HEK293 (cell line): ENCODE measurements around the gene HOXA6.

ENCODE experiments used
- CTCF ChIA-PET: fragments of 350-600 bp; formaldehyde crosslinking; extraction: SDS; loops from one replicate; lab custom pipeline; 2021; ENCODE audit warnings: antibody characterized with exemption; lab: Yijun Ruan, JAX
- POLR2A ChIA-PET: fragments of 300-600 bp; formaldehyde crosslinking; extraction: SDS; loops from one replicate; lab custom pipeline; 2020; ENCODE audit warnings: antibody characterized with exemption, inconsistent platforms; lab: Yijun Ruan, JAX
- H3K27ac ChIP-seq: fragments of 200-500 bp; sonication (Bioruptor generic); 2 replicates; pipeline ENCODE4 v1.5.1; 2014; ENCODE audit warnings: low read depth, low read length, control low read depth, inconsistent platforms; ENCODE audit errors: extremely low read depth
- H3K36me3 ChIP-seq, 2 experiments: fragments of 200-500 bp in 1 of 2; sonication (Bioruptor generic) in 1 of 2; 1 replicate in 1 of 2; 2 replicates in 1 of 2; pipeline ENCODE4 v1.5.1; 2014 to 2017; ENCODE audit warnings: inconsistent platforms in 2 of 2, low read length in 2 of 2; ENCODE audit not compliant: control insufficient read depth in 2 of 2, insufficient read depth in 1 of 2
- H3K4me1 ChIP-seq: fragments of 200-500 bp; sonication (Bioruptor generic); 2 replicates; pipeline ENCODE4 v1.5.1; 2014; ENCODE audit warnings: mild to moderate bottlenecking, low read length, inconsistent platforms; ENCODE audit not compliant: control insufficient read depth, insufficient read depth
- H3K4me3 ChIP-seq: 2 replicates; pipeline ENCODE4 v1.5.1; 2011; ENCODE audit warnings: low read depth, mild to moderate bottlenecking, control low read depth, low read length, moderate library complexity
- H3K9me3 ChIP-seq: fragments of 200-500 bp; sonication (Bioruptor generic); 2 replicates; pipeline ENCODE4 v1.5.1; 2014; ENCODE audit warnings: low read depth, low read length, inconsistent platforms; ENCODE audit not compliant: control insufficient read depth, insufficient read depth
- GLIS2 ChIP-seq: fragments of 450-650 bp; formaldehyde crosslinking; IDR thresholded peaks from 2 replicates; pipeline ENCODE4 v1.5.1; 2016; ENCODE audit warnings: missing biosample characterization, missing genetic modification characterization
- IKZF3 ChIP-seq: fragments of 450-650 bp; IDR thresholded peaks from 2 replicates; pipeline ENCODE4 v1.5.0; 2018; ENCODE audit warnings: missing biosample characterization, mild to moderate bottlenecking, missing genetic modification characterization, moderate library complexity
- PRDM10 ChIP-seq: fragments of 450-650 bp; formaldehyde crosslinking; IDR thresholded peaks from 2 replicates; pipeline ENCODE4 v1.5.1; 2016; ENCODE audit warnings: missing biosample characterization, missing genetic modification characterization
- PRDM6 ChIP-seq: fragments of 450-650 bp; formaldehyde crosslinking; IDR thresholded peaks from 2 replicates; pipeline ENCODE4 v1.5.1; 2017; ENCODE audit warnings: missing biosample characterization, missing genetic modification characterization
- REPIN1 ChIP-seq: fragments of 450-650 bp; formaldehyde crosslinking; IDR thresholded peaks from 2 replicates; pipeline ENCODE4 v1.5.1; 2017; ENCODE audit warnings: missing biosample characterization, missing genetic modification characterization, low read depth
- SCRT2 ChIP-seq: fragments of 450-650 bp; formaldehyde crosslinking; IDR thresholded peaks from 2 replicates; pipeline ENCODE4 v1.5.1; 2016; ENCODE audit warnings: missing biosample characterization, missing genetic modification characterization
- YY2 ChIP-seq: fragments of 450-650 bp; formaldehyde crosslinking; IDR thresholded peaks from 2 replicates; pipeline ENCODE4 v1.5.1; 2016; ENCODE audit warnings: missing biosample characterization, missing genetic modification characterization
- ZBTB20 ChIP-seq: fragments of 450-650 bp; formaldehyde crosslinking; IDR thresholded peaks from 2 replicates; pipeline ENCODE4 v1.5.1; 2016; ENCODE audit warnings: missing biosample characterization, missing genetic modification characterization
- ZFP3 ChIP-seq: fragments of 450-650 bp; formaldehyde crosslinking; IDR thresholded peaks from 2 replicates; pipeline ENCODE4 v1.5.1; 2016; ENCODE audit warnings: low read depth, missing biosample characterization, missing genetic modification characterization
- ZIC2 ChIP-seq: fragments of 450-650 bp; formaldehyde crosslinking; IDR thresholded peaks from 2 replicates; pipeline ENCODE4 v1.5.1; 2016; ENCODE audit warnings: missing biosample characterization, missing genetic modification characterization
- ZNF10 ChIP-seq: fragments of 450-650 bp; formaldehyde crosslinking; IDR thresholded peaks from 2 replicates; pipeline ENCODE4 v1.5.1; 2017; ENCODE audit warnings: missing biosample characterization, missing genetic modification characterization
- ZNF280D ChIP-seq: fragments of 450-650 bp; formaldehyde crosslinking; IDR thresholded peaks from 2 replicates; pipeline ENCODE4 v1.5.1; 2016; ENCODE audit warnings: missing biosample characterization, missing genetic modification characterization
- ZNF544 ChIP-seq: fragments of 450-650 bp; formaldehyde crosslinking; IDR thresholded peaks from 2 replicates; pipeline ENCODE4 v1.5.0; 2017; ENCODE audit warnings: missing biosample characterization, missing genetic modification characterization
- ZNF555 ChIP-seq: fragments of 450-650 bp; formaldehyde crosslinking; conservative IDR thresholded peaks from 2 replicates; pipeline ENCODE4 v1.5.1; 2017; ENCODE audit warnings: missing biosample characterization, mild to moderate bottlenecking, missing genetic modification characterization, inconsistent platforms
- ZNF600 ChIP-seq: fragments of 450-650 bp; formaldehyde crosslinking; IDR thresholded peaks from 2 replicates; pipeline ENCODE4 v1.5.1; 2016; ENCODE audit warnings: missing biosample characterization, missing genetic modification characterization
- ZNF645 ChIP-seq: fragments of 450-650 bp; formaldehyde crosslinking; IDR thresholded peaks from 2 replicates; pipeline ENCODE4; 2016; ENCODE audit warnings: missing biosample characterization, missing genetic modification characterization
- ZSCAN30 ChIP-seq: fragments of 450-650 bp; IDR thresholded peaks from 2 replicates; pipeline ENCODE4 v1.5.1; 2018; ENCODE audit warnings: missing biosample characterization, mild to moderate bottlenecking, missing genetic modification characterization, moderate library complexity

HOXA6 gene

GRCh38 chr7:27137640-27138315, 9.8 kb downstream of the HOXA6 start:
- POLR2A ChIA-PET = no interaction called here
- Histone ChIP-seq H3K4me1 (peaks cover 47% of the 10 kb centered on the region), H3K4me3 (no peak overlapping the region), H3K9me3 (no peaks in the 10 kb centered on the region), H3K27ac (peak overlapping the region; percentile 84; the same call in 1 of the 2 replicates)
- CTCF ChIA-PET = interaction anchor here (0.6 to 0.7 kb wide), 3 partner anchors 25 to 1244 kb away, joined by 3 read pairs; no protein-coding TSS in a partner anchor
- TF ChIP-seq ZNF280D (tag by site-specific recombination) = no peak
- TF ChIP-seq ZNF10 (tag by site-specific recombination) = peak; percentile 58; the same call in 1 of the 2 replicates
- peak; percentile 73; the same call in 1 of the 2 replicates for TF ChIP-seq ZNF600
- TF ChIP-seq ZNF555 (tag by site-specific recombination) = no peak
- TF ChIP-seq ZSCAN30 = no peak
- TF ChIP-seq REPIN1 (tag by site-specific recombination) = no peak
- TF ChIP-seq SCRT2 (tag by site-specific recombination) = 0 out of 2 replicates have a peak, but pooled peaks have one; percentile 35
- peak; percentile 61 for TF ChIP-seq ZBTB20 (tag by site-specific recombination)
- no peak for TF ChIP-seq ZNF544 (tag by site-specific recombination)
- no peak for TF ChIP-seq PRDM10 (tag by site-specific recombination)
- TF ChIP-seq IKZF3 = no peak
- peak; percentile 91 for TF ChIP-seq PRDM6 (tag by site-specific recombination)
- no peak for TF ChIP-seq ZIC2 (tag by site-specific recombination)
- no peak for TF ChIP-seq ZFP3 (tag by site-specific recombination)
- TF ChIP-seq YY2 = no peak
- TF ChIP-seq ZNF645 (tag by site-specific recombination) = no peak
- TF ChIP-seq GLIS2 = no peak
- TF ChIP-seq, all 188 proteins: peak for 5
- peaks cover 0 to 27% of the 10 kb centered on the region in 2 experiments; a peak in 1 of 3 replicates for H3K36me3 ChIP-seq
